HEK293 (cell line): ENCODE results near the gene CDC42EP3.

Source experiments
- CTCF ChIA-PET: fragments of 350-600 bp; formaldehyde crosslinking; extraction: SDS; loops from one replicate; lab custom pipeline; 2021; ENCODE audit warnings: antibody characterized with exemption; lab: Yijun Ruan, JAX
- POLR2A ChIA-PET: fragments of 300-600 bp; formaldehyde crosslinking; extraction: SDS; loops from one replicate; lab custom pipeline; 2020; ENCODE audit warnings: antibody characterized with exemption, inconsistent platforms; lab: Yijun Ruan, JAX
- H3K27ac ChIP-seq: fragments of 200-500 bp; sonication (Bioruptor generic); 2 replicates; pipeline ENCODE4 v1.5.1; 2014; ENCODE audit warnings: low read depth, low read length, control low read depth, inconsistent platforms; ENCODE audit errors: extremely low read depth
- H3K36me3 ChIP-seq, 2 experiments: fragments of 200-500 bp in 1 of 2; sonication (Bioruptor generic) in 1 of 2; 1 replicate in 1 of 2; 2 replicates in 1 of 2; pipeline ENCODE4 v1.5.1; 2014 to 2017; ENCODE audit warnings: inconsistent platforms in 2 of 2, low read length in 2 of 2; ENCODE audit not compliant: control insufficient read depth in 2 of 2, insufficient read depth in 1 of 2
- H3K4me1 ChIP-seq: fragments of 200-500 bp; sonication (Bioruptor generic); 2 replicates; pipeline ENCODE4 v1.5.1; 2014; ENCODE audit warnings: mild to moderate bottlenecking, low read length, inconsistent platforms; ENCODE audit not compliant: control insufficient read depth, insufficient read depth
- H3K4me3 ChIP-seq: 2 replicates; pipeline ENCODE4 v1.5.1; 2011; ENCODE audit warnings: low read depth, mild to moderate bottlenecking, control low read depth, low read length, moderate library complexity
- H3K9me3 ChIP-seq: fragments of 200-500 bp; sonication (Bioruptor generic); 2 replicates; pipeline ENCODE4 v1.5.1; 2014; ENCODE audit warnings: low read depth, low read length, inconsistent platforms; ENCODE audit not compliant: control insufficient read depth, insufficient read depth
- GFI1B ChIP-seq: fragments of 450-650 bp; formaldehyde crosslinking; IDR thresholded peaks from 2 replicates; pipeline ENCODE4 v1.5.1; 2016; ENCODE audit warnings: missing biosample characterization, missing genetic modification characterization
- GLI4 ChIP-seq: fragments of 450-650 bp; formaldehyde crosslinking; IDR thresholded peaks from 2 replicates; pipeline ENCODE4 v1.5.1; 2016; ENCODE audit warnings: missing biosample characterization, missing genetic modification characterization
- KLF8 ChIP-seq: fragments of 450-650 bp; formaldehyde crosslinking; IDR thresholded peaks from 2 replicates; pipeline ENCODE4 v1.5.1; 2016; ENCODE audit warnings: missing biosample characterization, missing genetic modification characterization
- MYNN ChIP-seq: fragments of 450-650 bp; formaldehyde crosslinking; IDR thresholded peaks from 2 replicates; pipeline ENCODE4 v1.5.1; 2016; ENCODE audit warnings: missing biosample characterization, missing genetic modification characterization, borderline replicate concordance
- SCRT2 ChIP-seq: fragments of 450-650 bp; formaldehyde crosslinking; IDR thresholded peaks from 2 replicates; pipeline ENCODE4 v1.5.1; 2016; ENCODE audit warnings: missing biosample characterization, missing genetic modification characterization
- YY1 ChIP-seq: fragments of 450-650 bp; formaldehyde crosslinking; IDR thresholded peaks from 2 replicates; pipeline ENCODE4 v1.5.1; 2018; ENCODE audit warnings: missing biosample characterization, missing genetic modification characterization
- ZBTB7A ChIP-seq: fragments of 450-650 bp; formaldehyde crosslinking; IDR thresholded peaks from 2 replicates; pipeline ENCODE4 v1.5.1; 2016; ENCODE audit warnings: low read depth, missing biosample characterization, missing genetic modification characterization
- ZNF157 ChIP-seq: fragments of 450-650 bp; formaldehyde crosslinking; IDR thresholded peaks from 2 replicates; pipeline ENCODE4 v1.5.1; 2016; ENCODE audit warnings: missing biosample characterization, missing genetic modification characterization
- ZNF175 ChIP-seq: fragments of 450-650 bp; formaldehyde crosslinking; IDR thresholded peaks from 2 replicates; pipeline ENCODE4 v1.5.1; 2016; ENCODE audit warnings: missing biosample characterization, missing genetic modification characterization
- ZNF335 ChIP-seq: fragments of 450-650 bp; formaldehyde crosslinking; conservative IDR thresholded peaks from 2 replicates; pipeline ENCODE4 v1.5.1; 2016; ENCODE audit warnings: missing biosample characterization, missing genetic modification characterization
- ZNF544 ChIP-seq: fragments of 450-650 bp; formaldehyde crosslinking; IDR thresholded peaks from 2 replicates; pipeline ENCODE4 v1.5.0; 2017; ENCODE audit warnings: missing biosample characterization, missing genetic modification characterization
- ZNF549 ChIP-seq: fragments of 450-650 bp; IDR thresholded peaks from 2 replicates; pipeline ENCODE4 v1.5.1; 2018; ENCODE audit warnings: missing biosample characterization, missing genetic modification characterization, mild to moderate bottlenecking, inconsistent platforms, moderate library complexity
- ZNF571 ChIP-seq: fragments of 450-650 bp; formaldehyde crosslinking; IDR thresholded peaks from 2 replicates; pipeline ENCODE4 v1.5.0; 2017; ENCODE audit warnings: missing biosample characterization, missing genetic modification characterization
- ZNF624 ChIP-seq: fragments of 450-650 bp; formaldehyde crosslinking; IDR thresholded peaks from 2 replicates; pipeline ENCODE4 v1.5.1; 2017; ENCODE audit warnings: missing biosample characterization, missing genetic modification characterization
- ZNF664 ChIP-seq: fragments of 450-650 bp; formaldehyde crosslinking; IDR thresholded peaks from 2 replicates; pipeline ENCODE4 v1.5.1; 2016; ENCODE audit warnings: missing biosample characterization, missing genetic modification characterization
- ZNF776 ChIP-seq: fragments of 450-650 bp; formaldehyde crosslinking; IDR thresholded peaks from 2 replicates; pipeline ENCODE4 v1.5.0; 2017; ENCODE audit warnings: missing biosample characterization, missing genetic modification characterization, borderline replicate concordance
- TF ChIP-seq, protein P1 (sequence below): IDR thresholded peaks from 2 replicates; pipeline ENCODE4 v1.6.1; 2011; ENCODE audit warnings: mild to moderate bottlenecking, low read depth, low read length, borderline replicate concordance
- TF ChIP-seq, protein P2 (sequence below): fragments of 450-650 bp; formaldehyde crosslinking; IDR thresholded peaks from 2 replicates; pipeline ENCODE4 v1.5.1; 2016; ENCODE audit warnings: missing biosample characterization, missing genetic modification characterization
- TF ChIP-seq, protein P3 (sequence below): fragments of 450-650 bp; formaldehyde crosslinking; conservative IDR thresholded peaks from 2 replicates; pipeline ENCODE4 v1.5.1; 2016; ENCODE audit warnings: low read depth, missing biosample characterization, missing genetic modification characterization
- TF ChIP-seq, protein P4 (sequence below): fragments of 450-650 bp; formaldehyde crosslinking; IDR thresholded peaks from 2 replicates; pipeline ENCODE4 v1.5.1; 2016; ENCODE audit warnings: missing biosample characterization, missing genetic modification characterization, low read depth

The CDC42EP3 gene

DNA sequence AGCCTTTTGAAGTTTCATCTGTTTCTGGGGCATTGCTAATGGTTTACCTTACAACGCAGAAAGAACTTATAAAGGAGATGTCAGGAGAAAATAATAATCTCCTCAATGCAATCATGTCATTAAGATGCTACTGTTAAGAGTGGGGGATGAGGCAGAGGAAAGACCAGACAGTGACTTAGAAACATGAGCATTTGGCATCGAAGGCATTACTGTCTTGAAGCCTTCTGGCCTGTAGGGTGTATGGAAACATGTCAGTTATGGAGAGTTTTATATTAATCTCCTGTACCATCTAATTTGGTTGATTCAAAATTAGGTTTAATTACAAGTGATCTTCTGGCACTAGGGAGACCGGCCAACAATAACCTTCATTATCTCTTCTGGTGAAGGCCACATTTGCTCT, 32.5 kb downstream of the CDC42EP3 start (continued):
- no peak for TF ChIP-seq ZNF335

DNA sequence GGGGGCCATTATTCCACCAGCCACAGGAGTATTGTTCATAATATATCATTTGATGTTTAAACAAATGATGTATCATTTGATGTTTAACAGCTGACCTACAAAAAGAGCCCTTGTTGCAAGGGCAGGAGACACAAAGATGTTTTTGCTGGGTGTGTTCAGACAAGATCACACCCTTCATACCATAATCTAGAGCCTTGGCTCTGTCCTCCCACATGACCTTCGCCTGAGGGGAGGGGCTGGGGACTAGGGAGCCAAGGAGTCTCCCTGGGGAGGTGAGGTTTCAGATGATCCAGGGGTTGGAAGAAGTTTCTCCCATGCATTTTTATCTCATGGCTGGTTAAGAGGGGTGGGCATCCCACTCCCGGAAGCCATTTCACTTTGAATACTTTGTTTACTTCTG, 33.5 kb downstream of the CDC42EP3 start:
- CTCF ChIA-PET: interaction anchor here (1.6 kb wide), 1 partner anchor 195 kb away, joined by 6 read pairs; no protein-coding TSS in a partner anchor
- Histone ChIP-seq H3K4me1 (peaks cover 5% of the 10 kb centered on the region), H3K4me3 (no peak overlapping the region), H3K9me3 (no peaks in the 10 kb centered on the region), H3K36me3 (peaks cover 0 to 5% of the 10 kb centered on the region in 2 experiments; a peak in 1 of 3 replicates), H3K27ac (no peak overlapping the region)
- POLR2A ChIA-PET: no interaction called here
- TF ChIP-seq, protein P1, sequence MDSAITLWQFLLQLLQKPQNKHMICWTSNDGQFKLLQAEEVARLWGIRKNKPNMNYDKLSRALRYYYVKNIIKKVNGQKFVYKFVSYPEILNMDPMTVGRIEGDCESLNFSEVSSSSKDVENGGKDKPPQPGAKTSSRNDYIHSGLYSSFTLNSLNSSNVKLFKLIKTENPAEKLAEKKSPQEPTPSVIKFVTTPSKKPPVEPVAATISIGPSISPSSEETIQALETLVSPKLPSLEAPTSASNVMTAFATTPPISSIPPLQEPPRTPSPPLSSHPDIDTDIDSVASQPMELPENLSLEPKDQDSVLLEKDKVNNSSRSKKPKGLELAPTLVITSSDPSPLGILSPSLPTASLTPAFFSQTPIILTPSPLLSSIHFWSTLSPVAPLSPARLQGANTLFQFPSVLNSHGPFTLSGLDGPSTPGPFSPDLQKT: no peak
- no peak for TF ChIP-seq MYNN (tag by site-specific recombination)

DNA sequence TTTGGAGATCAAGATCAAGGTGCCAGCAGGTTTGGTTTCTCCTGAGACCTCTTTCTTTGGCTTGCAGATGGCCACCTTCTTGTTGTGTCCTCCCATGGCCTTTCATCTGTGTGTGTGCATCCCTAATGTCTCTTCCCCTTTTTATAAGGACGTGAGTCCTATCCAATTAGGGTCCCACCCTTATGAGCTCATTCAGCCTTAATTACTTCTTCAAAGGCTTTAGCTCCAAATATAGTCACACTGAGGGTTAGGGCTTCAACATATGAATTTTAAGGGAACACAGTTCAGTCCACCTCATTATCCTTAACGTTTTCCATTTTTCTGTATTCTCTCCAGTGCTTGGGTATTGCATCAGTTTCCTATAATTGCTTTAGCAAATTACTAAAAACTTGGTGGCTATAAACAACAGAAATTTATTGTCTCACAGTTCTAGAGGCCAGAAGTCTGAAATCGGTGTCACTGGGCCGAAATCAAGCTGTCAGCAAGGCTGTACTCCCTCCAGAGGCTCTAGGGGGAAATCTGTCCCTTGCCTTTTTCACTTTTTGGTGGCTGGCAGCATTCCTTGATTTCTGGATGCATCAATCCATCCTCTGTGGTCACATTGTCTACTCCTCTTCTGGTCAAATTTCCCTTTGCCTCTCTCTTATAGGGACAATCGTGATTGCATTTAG, 34.1 kb downstream of the CDC42EP3 start:
- H3K9me3 ChIP-seq: no peaks in the 10 kb centered on the region
- ChIA-PET CTCF (interaction anchor here (1.6 kb wide), 1 partner anchor 196 kb away, joined by 6 read pairs; no protein-coding TSS in a partner anchor), POLR2A (no interaction called here)
- no peak overlapping the region for H3K4me3 ChIP-seq
- peaks cover 0 to 4% of the 10 kb centered on the region in 2 experiments; a peak in 1 of 3 replicates for H3K36me3 ChIP-seq
- H3K27ac ChIP-seq: no peak overlapping the region
- H3K4me1 ChIP-seq: peaks cover 8% of the 10 kb centered on the region
- no peak for TF ChIP-seq ZNF664 (tag by site-specific recombination)
- TF ChIP-seq ZNF776 (tag by site-specific recombination): no peak

DNA sequence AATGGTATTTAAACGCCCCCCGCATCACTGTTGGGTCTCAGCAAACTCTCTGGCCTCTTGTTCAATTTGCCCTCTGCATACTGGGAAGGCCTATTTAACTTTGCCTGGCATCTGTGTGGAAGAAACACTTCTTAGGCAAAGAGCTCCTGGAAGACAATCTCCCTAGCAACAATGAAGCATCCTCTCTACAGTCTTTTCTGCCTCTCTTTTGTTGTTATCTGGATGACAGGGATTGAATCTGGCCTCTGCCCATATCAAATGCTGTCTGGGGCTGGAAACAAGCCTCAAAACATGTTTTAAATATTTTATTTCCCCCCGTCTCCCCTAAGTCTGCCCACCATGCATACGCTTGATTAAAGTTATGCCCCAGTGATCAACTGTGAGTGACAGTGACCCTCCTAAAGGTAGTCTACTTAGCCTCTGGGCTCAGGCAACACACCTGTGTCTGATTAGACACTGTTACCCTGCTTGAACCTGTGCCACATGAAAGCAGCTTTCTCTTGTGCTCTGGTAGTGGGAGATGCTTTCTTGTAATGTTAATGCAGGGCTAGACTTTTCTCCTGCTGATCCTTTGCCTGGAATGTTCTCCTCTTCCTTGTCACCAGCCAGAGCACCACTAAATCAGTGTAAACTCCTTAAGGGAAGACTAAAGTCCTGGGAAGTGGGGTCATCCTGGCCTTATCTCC, 34.9 kb downstream of the CDC42EP3 start:
- POLR2A ChIA-PET: no interaction called here
- CTCF ChIA-PET: no interaction called here
- H3K9me3 ChIP-seq: no peaks in the 10 kb centered on the region
- TF ChIP-seq, protein P2, sequence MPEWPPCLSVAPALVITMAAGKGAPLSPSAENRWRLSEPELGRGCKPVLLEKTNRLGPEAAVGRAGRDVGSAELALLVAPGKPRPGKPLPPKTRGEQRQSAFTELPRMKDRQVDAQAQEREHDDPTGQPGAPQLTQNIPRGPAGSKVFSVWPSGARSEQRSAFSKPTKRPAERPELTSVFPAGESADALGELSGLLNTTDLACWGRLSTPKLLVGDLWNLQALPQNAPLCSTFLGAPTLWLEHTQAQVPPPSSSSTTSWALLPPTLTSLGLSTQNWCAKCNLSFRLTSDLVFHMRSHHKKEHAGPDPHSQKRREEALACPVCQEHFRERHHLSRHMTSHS (tag by site-specific recombination): no peak
- TF ChIP-seq, protein P3, sequence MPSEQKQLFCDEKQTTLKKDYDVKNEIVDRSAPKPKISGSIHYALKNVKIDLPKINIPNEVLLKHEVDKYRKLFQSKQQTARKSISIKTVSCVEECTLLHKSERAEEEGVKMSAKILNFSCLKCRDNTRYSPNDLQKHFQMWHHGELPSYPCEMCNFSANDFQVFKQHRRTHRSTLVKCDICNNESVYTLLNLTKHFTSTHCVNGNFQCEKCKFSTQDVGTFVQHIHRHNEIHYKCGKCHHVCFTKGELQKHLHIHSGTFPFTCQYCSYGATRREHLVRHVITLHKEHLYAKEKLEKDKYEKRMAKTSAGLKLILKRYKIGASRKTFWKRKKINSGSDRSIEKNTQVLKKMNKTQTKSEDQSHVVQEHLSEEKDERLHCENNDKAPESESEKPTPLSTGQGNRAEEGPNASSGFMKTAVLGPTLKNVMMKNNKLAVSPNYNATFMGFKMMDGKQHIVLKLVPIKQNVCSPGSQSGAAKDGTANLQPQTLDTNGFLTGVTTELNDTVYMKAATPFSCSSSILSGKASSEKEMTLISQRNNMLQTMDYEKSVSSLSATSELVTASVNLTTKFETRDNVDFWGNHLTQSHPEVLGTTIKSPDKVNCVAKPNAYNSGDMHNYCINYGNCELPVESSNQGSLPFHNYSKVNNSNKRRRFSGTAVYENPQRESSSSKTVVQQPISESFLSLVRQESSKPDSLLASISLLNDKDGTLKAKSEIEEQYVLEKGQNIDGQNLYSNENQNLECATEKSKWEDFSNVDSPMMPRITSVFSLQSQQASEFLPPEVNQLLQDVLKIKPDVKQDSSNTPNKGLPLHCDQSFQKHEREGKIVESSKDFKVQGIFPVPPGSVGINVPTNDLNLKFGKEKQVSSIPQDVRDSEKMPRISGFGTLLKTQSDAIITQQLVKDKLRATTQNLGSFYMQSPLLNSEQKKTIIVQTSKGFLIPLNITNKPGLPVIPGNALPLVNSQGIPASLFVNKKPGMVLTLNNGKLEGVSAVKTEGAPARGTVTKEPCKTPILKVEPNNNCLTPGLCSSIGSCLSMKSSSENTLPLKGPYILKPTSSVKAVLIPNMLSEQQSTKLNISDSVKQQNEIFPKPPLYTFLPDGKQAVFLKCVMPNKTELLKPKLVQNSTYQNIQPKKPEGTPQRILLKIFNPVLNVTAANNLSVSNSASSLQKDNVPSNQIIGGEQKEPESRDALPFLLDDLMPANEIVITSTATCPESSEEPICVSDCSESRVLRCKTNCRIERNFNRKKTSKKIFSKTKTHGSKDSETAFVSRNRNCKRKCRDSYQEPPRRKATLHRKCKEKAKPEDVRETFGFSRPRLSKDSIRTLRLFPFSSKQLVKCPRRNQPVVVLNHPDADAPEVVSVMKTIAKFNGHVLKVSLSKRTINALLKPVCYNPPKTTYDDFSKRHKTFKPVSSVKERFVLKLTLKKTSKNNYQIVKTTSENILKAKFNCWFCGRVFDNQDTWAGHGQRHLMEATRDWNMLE (tag by site-specific recombination): no peak
- TF ChIP-seq KLF8 (tag by site-specific recombination) (no peak), ZBTB7A (no peak), ZNF624 (tag by site-specific recombination) (no peak), ZNF571 (tag by site-specific recombination) (no peak), ZNF157 (no peak), ZNF544 (tag by site-specific recombination) (no peak), GLI4 (tag by site-specific recombination) (no peak), YY1 (tag by site-specific recombination) (no peak), ZNF175 (tag by site-specific recombination) (no peak), SCRT2 (tag by site-specific recombination) (no peak), GFI1B (no peak), ZNF549 (tag by site-specific recombination) (no peak)
- TF ChIP-seq, protein P4, sequence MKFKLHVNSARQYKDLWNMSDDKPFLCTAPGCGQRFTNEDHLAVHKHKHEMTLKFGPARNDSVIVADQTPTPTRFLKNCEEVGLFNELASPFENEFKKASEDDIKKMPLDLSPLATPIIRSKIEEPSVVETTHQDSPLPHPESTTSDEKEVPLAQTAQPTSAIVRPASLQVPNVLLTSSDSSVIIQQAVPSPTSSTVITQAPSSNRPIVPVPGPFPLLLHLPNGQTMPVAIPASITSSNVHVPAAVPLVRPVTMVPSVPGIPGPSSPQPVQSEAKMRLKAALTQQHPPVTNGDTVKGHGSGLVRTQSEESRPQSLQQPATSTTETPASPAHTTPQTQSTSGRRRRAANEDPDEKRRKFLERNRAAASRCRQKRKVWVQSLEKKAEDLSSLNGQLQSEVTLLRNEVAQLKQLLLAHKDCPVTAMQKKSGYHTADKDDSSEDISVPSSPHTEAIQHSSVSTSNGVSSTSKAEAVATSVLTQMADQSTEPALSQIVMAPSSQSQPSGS (tag by site-specific recombination): no peak

More for the DNA sequence above, 34.9 kb downstream of the CDC42EP3 start:
- H3K4me1 ChIP-seq: peaks cover 16% of the 10 kb centered on the region
- H3K27ac ChIP-seq: no peak overlapping the region
- no peaks in the 10 kb centered on the region for H3K36me3 ChIP-seq
- no peak overlapping the region for H3K4me3 ChIP-seq
